HEK293T (cell line): ENCODE data around the gene IL17C.

ENCODE experiments used
- ARNT ChIP-seq: fragments of 450-650 bp; IDR thresholded peaks from 2 replicates; pipeline ENCODE4 v1.6.1; 2017; ENCODE audit warnings: mild to moderate bottlenecking
- CTBP1 ChIP-seq: fragments of 450-650 bp; IDR thresholded peaks from 2 replicates; pipeline ENCODE4 v1.6.1; 2016; ENCODE audit warnings: borderline replicate concordance
- ELF4 ChIP-seq: fragments of 450-650 bp; IDR thresholded peaks from 2 replicates; pipeline ENCODE4 v1.6.1; 2017; ENCODE audit warnings: antibody characterized with exemption
- FOXA1 ChIP-seq: fragments of 450-650 bp; IDR thresholded peaks from 2 replicates; pipeline ENCODE4 v1.6.1; 2016; ENCODE audit warnings: mild to moderate bottlenecking
- FOXK2 ChIP-seq: fragments of 450-650 bp; IDR thresholded peaks from 2 replicates; pipeline ENCODE4 v1.6.1; 2016; ENCODE audit warnings: mild to moderate bottlenecking
- FOXM1 ChIP-seq: fragments of 450-650 bp; IDR thresholded peaks from 2 replicates; pipeline ENCODE4 v1.6.1; 2017; ENCODE audit warnings: mild to moderate bottlenecking, borderline replicate concordance
- HDGF ChIP-seq: fragments of 450-650 bp; IDR thresholded peaks from 2 replicates; pipeline ENCODE4 v1.6.1; 2017; ENCODE audit warnings: antibody characterized with exemption, borderline replicate concordance
- LEF1 ChIP-seq: fragments of 450-650 bp; IDR thresholded peaks from 2 replicates; pipeline ENCODE4 v1.6.1; 2017; ENCODE audit warnings: mild to moderate bottlenecking, borderline replicate concordance
- SP1 ChIP-seq: fragments of 450-650 bp; IDR thresholded peaks from 2 replicates; pipeline ENCODE4 v1.6.1; 2017
- SUZ12 ChIP-seq: fragments of 450-650 bp; IDR thresholded peaks from 2 replicates; pipeline ENCODE4 v1.6.1; 2016; ENCODE audit warnings: mild to moderate bottlenecking
- ZNF384 ChIP-seq: fragments of 450-650 bp; IDR thresholded peaks from 2 replicates; pipeline ENCODE4 v1.6.1; 2016

- TF ChIP-seq FOXM1, result no peak
- no peak for TF ChIP-seq SP1
- TF ChIP-seq ELF4, result no peak
- no peak for TF ChIP-seq HDGF
- no peak for TF ChIP-seq ARNT
- TF ChIP-seq CTBP1, result no peak
- no peak for TF ChIP-seq FOXK2
- TF ChIP-seq FOXA1, result no peak
- no peak for TF ChIP-seq ZNF384
- no peak for TF ChIP-seq LEF1
- no peak for TF ChIP-seq SUZ12
Observed at GRCh38 chr16:88642881-88643643, 4.7 kb downstream of the IL17C start.
